Epithelial cell of esophagus (primary cell): ENCODE measurements around the gene DOCK3.
A peak's percentile ranks its signal among the peaks of the same experiment; 100 is the strongest.

Source experiments
- DNase-seq: peaks from one replicate; pipeline ENCODE4 v3.0.0; 2010; ENCODE audit warnings: low read depth
- H3K4me3 ChIP-seq: 2 replicates; pipeline ENCODE4 v1.5.1; 2011; ENCODE audit warnings: mild to moderate bottlenecking, low read length, control low read depth
- CTCF ChIP-seq: IDR thresholded peaks from 2 replicates; pipeline ENCODE4 v1.5.1; 2011; ENCODE audit warnings: low read depth, mild to moderate bottlenecking, low read length, control low read depth, inconsistent platforms; ENCODE audit not compliant: insufficient read depth; ENCODE audit errors: missing control alignments

DOCK3 gene

GRCh38 chr3:50651445-50651844 lies 23.3 kb upstream of the DOCK3 start:
- no peak for DNase-seq
- H3K4me3 ChIP-seq: no peak overlapping the region
- TF ChIP-seq CTCF: no peak

GRCh38 chr3:50651920-50652529 lies 22.7 kb upstream of the DOCK3 start:
- DNase-seq: no peak
- no peak overlapping the region for H3K4me3 ChIP-seq
- no peak for TF ChIP-seq CTCF

- H3K4me3 ChIP-seq: no peak overlapping the region
- peak; percentile 54 for DNase-seq
- TF ChIP-seq CTCF: peak; percentile 58
Measured at GRCh38 chr3:50652709-50653108, 22.0 kb upstream of the DOCK3 start.

GRCh38 chr3:50653937-50654595 lies 20.7 kb upstream of the DOCK3 start:
- no peak for DNase-seq
- no peak for TF ChIP-seq CTCF
- H3K4me3 ChIP-seq: no peak overlapping the region

- peak; percentile 61 for DNase-seq
- no peak overlapping the region for H3K4me3 ChIP-seq
- TF ChIP-seq CTCF: no peak
Measured at GRCh38 chr3:50655009-50655830, 19.5 kb upstream of the DOCK3 start.

GRCh38 chr3:50656417-50657195 lies 18.1 kb upstream of the DOCK3 start:
- no peak for TF ChIP-seq CTCF
- DNase-seq: no peak
- no peak overlapping the region for H3K4me3 ChIP-seq
